WTC11 (cell line): ENCODE results near the gene SPEM3.

Experiments used
- CREB1 ChIP-seq: sonication (generic); formaldehyde crosslinking; IDR thresholded peaks from 2 replicates; pipeline ENCODE4 v1.8.0; 2023; ENCODE audit warnings: mild to moderate bottlenecking, missing genetic modification reagents
- SMAD3 ChIP-seq: sonication (generic); formaldehyde crosslinking; IDR thresholded peaks from 2 replicates; pipeline ENCODE4 v1.8.0; 2022; ENCODE audit warnings: missing genetic modification reagents, mild to moderate bottlenecking, borderline replicate concordance
- SP1 ChIP-seq: sonication (generic); formaldehyde crosslinking; conservative IDR thresholded peaks from 2 replicates; pipeline ENCODE4 v1.8.1; 2022; ENCODE audit warnings: missing genetic modification reagents
- TCF7 ChIP-seq: sonication (generic); formaldehyde crosslinking; IDR thresholded peaks from 2 replicates; pipeline ENCODE4 v1.8.0; 2022; ENCODE audit warnings: mild to moderate bottlenecking, low read depth, missing genetic modification reagents, moderate library complexity
- ZNF138 ChIP-seq: sonication (generic); formaldehyde crosslinking; conservative IDR thresholded peaks from 2 replicates; pipeline ENCODE4 v1.8.1; 2022; ENCODE audit warnings: mild to moderate bottlenecking, moderate library complexity, missing genetic modification reagents
- TF ChIP-seq, protein P1 (sequence below): sonication (generic); formaldehyde crosslinking; IDR thresholded peaks from 2 replicates; pipeline ENCODE4 v1.8.0; 2022; ENCODE audit warnings: mild to moderate bottlenecking, missing genetic modification reagents
- TF ChIP-seq, protein P2 (sequence below): fragments of 200-600 bp; IDR thresholded peaks from 2 replicates; pipeline ENCODE4 v1.8.0; 2022; ENCODE audit warnings: antibody characterized with exemption
- TF ChIP-seq, protein P3 (sequence below): sonication (generic); formaldehyde crosslinking; IDR thresholded peaks from 2 replicates; pipeline ENCODE4 v1.8.0; 2022; ENCODE audit warnings: missing genetic modification reagents
- TF ChIP-seq, protein P4 (sequence below): sonication (generic); formaldehyde crosslinking; IDR thresholded peaks from 2 replicates; pipeline ENCODE4 v1.8.1; 2023; ENCODE audit warnings: mild to moderate bottlenecking, missing genetic modification reagents, borderline replicate concordance
- TF ChIP-seq, protein P5 (sequence below): sonication (generic); formaldehyde crosslinking; IDR thresholded peaks from 2 replicates; pipeline ENCODE4 v1.8.1; 2023; ENCODE audit warnings: mild to moderate bottlenecking, missing genetic modification reagents
- TF ChIP-seq, protein P6 (sequence below): fragments of 250-450 bp; sonication (Bioruptor Pico); IDR thresholded peaks from 2 replicates; pipeline ENCODE4 v2.1.2; 2022; ENCODE audit warnings: mild to moderate bottlenecking, moderate library complexity
- TF ChIP-seq, protein P7 (sequence below): sonication (generic); formaldehyde crosslinking; IDR thresholded peaks from 2 replicates; pipeline ENCODE4 v1.8.0; 2022; ENCODE audit warnings: mild to moderate bottlenecking, missing genetic modification reagents

DNA sequence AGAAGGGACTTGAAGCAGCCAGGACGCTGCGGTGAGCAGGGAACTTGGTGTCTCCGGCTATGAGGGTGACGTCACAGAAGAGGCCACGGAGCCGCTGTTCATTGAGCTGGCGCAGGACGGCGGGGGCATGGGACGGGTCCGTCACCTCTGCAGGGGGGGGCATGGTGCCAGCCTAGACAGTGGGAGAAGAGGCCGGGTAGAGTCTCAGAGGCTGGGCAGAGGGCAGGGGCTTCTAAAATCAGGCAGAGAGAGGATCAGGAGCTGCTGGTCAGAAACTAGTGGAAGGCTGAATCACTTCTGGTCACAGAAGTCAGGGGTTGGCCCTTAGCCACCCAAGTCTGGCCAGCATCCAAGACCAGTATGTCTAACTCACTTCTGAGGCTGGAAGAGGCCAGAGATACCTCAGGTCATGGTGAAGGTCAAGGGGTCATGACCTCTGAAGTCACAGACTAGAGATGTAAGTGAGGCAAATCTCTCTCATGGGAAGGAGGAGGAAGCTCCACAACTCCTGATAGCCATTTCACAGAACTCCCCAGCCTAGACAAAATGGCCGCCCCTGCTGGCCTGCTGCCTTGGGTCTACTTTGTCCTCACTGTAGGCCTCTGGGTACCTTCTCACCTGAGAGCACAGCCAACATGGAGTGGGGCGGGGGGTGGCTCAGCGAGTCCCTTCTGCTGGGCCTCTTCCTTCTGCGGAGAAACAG lies 38.1 kb downstream of the SPEM3 start:
- TF ChIP-seq TCF7 (no peak), CREB1 (CRISPR knock-in tag) (no peak), ZNF138 (CRISPR knock-in tag) (no peak), SP1 (CRISPR knock-in tag) (no peak), SMAD3 (CRISPR knock-in tag) (no peak)
- TF ChIP-seq, protein P1, sequence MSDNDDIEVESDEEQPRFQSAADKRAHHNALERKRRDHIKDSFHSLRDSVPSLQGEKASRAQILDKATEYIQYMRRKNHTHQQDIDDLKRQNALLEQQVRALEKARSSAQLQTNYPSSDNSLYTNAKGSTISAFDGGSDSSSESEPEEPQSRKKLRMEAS, result no peak
- TF ChIP-seq, protein P2, sequence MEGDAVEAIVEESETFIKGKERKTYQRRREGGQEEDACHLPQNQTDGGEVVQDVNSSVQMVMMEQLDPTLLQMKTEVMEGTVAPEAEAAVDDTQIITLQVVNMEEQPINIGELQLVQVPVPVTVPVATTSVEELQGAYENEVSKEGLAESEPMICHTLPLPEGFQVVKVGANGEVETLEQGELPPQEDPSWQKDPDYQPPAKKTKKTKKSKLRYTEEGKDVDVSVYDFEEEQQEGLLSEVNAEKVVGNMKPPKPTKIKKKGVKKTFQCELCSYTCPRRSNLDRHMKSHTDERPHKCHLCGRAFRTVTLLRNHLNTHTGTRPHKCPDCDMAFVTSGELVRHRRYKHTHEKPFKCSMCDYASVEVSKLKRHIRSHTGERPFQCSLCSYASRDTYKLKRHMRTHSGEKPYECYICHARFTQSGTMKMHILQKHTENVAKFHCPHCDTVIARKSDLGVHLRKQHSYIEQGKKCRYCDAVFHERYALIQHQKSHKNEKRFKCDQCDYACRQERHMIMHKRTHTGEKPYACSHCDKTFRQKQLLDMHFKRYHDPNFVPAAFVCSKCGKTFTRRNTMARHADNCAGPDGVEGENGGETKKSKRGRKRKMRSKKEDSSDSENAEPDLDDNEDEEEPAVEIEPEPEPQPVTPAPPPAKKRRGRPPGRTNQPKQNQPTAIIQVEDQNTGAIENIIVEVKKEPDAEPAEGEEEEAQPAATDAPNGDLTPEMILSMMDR, result no peak
- TF ChIP-seq, protein P3, sequence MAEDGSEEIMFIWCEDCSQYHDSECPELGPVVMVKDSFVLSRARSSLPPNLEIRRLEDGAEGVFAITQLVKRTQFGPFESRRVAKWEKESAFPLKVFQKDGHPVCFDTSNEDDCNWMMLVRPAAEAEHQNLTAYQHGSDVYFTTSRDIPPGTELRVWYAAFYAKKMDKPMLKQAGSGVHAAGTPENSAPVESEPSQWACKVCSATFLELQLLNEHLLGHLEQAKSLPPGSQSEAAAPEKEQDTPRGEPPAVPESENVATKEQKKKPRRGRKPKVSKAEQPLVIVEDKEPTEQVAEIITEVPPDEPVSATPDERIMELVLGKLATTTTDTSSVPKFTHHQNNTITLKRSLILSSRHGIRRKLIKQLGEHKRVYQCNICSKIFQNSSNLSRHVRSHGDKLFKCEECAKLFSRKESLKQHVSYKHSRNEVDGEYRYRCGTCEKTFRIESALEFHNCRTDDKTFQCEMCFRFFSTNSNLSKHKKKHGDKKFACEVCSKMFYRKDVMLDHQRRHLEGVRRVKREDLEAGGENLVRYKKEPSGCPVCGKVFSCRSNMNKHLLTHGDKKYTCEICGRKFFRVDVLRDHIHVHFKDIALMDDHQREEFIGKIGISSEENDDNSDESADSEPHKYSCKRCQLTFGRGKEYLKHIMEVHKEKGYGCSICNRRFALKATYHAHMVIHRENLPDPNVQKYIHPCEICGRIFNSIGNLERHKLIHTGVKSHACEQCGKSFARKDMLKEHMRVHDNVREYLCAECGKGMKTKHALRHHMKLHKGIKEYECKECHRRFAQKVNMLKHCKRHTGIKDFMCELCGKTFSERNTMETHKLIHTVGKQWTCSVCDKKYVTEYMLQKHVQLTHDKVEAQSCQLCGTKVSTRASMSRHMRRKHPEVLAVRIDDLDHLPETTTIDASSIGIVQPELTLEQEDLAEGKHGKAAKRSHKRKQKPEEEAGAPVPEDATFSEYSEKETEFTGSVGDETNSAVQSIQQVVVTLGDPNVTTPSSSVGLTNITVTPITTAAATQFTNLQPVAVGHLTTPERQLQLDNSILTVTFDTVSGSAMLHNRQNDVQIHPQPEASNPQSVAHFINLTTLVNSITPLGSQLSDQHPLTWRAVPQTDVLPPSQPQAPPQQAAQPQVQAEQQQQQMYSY (CRISPR knock-in tag), result no peak
- TF ChIP-seq, protein P4, sequence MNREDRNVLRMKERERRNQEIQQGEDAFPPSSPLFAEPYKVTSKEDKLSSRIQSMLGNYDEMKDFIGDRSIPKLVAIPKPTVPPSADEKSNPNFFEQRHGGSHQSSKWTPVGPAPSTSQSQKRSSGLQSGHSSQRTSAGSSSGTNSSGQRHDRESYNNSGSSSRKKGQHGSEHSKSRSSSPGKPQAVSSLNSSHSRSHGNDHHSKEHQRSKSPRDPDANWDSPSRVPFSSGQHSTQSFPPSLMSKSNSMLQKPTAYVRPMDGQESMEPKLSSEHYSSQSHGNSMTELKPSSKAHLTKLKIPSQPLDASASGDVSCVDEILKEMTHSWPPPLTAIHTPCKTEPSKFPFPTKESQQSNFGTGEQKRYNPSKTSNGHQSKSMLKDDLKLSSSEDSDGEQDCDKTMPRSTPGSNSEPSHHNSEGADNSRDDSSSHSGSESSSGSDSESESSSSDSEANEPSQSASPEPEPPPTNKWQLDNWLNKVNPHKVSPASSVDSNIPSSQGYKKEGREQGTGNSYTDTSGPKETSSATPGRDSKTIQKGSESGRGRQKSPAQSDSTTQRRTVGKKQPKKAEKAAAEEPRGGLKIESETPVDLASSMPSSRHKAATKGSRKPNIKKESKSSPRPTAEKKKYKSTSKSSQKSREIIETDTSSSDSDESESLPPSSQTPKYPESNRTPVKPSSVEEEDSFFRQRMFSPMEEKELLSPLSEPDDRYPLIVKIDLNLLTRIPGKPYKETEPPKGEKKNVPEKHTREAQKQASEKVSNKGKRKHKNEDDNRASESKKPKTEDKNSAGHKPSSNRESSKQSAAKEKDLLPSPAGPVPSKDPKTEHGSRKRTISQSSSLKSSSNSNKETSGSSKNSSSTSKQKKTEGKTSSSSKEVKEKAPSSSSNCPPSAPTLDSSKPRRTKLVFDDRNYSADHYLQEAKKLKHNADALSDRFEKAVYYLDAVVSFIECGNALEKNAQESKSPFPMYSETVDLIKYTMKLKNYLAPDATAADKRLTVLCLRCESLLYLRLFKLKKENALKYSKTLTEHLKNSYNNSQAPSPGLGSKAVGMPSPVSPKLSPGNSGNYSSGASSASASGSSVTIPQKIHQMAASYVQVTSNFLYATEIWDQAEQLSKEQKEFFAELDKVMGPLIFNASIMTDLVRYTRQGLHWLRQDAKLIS (CRISPR knock-in tag), result no peak
- TF ChIP-seq, protein P5, sequence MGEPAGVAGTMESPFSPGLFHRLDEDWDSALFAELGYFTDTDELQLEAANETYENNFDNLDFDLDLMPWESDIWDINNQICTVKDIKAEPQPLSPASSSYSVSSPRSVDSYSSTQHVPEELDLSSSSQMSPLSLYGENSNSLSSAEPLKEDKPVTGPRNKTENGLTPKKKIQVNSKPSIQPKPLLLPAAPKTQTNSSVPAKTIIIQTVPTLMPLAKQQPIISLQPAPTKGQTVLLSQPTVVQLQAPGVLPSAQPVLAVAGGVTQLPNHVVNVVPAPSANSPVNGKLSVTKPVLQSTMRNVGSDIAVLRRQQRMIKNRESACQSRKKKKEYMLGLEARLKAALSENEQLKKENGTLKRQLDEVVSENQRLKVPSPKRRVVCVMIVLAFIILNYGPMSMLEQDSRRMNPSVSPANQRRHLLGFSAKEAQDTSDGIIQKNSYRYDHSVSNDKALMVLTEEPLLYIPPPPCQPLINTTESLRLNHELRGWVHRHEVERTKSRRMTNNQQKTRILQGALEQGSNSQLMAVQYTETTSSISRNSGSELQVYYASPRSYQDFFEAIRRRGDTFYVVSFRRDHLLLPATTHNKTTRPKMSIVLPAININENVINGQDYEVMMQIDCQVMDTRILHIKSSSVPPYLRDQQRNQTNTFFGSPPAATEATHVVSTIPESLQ, result no peak
- TF ChIP-seq, protein P6, sequence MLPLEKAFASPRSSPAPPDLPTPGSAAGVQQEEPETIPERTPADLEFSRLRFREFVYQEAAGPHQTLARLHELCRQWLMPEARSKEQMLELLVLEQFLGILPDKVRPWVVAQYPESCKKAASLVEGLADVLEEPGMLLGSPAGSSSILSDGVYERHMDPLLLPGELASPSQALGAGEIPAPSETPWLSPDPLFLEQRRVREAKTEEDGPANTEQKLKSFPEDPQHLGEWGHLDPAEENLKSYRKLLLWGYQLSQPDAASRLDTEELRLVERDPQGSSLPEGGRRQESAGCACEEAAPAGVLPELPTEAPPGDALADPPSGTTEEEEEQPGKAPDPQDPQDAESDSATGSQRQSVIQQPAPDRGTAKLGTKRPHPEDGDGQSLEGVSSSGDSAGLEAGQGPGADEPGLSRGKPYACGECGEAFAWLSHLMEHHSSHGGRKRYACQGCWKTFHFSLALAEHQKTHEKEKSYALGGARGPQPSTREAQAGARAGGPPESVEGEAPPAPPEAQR (CRISPR knock-in tag), result no peak
- TF ChIP-seq, protein P7, sequence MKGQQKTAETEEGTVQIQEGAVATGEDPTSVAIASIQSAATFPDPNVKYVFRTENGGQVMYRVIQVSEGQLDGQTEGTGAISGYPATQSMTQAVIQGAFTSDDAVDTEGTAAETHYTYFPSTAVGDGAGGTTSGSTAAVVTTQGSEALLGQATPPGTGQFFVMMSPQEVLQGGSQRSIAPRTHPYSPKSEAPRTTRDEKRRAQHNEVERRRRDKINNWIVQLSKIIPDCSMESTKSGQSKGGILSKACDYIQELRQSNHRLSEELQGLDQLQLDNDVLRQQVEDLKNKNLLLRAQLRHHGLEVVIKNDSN, result no peak
